Measurements from ENCODE around the gene ZNF677. TPM values are rescaled to one million over a fixed set of nuclear protein-coding genes. Genes with fewer than 3 reads are reported as not detected.
"Not testable (repeated sequence)": the region's sequence is repeated elsewhere in the genome, so short reads cannot be mapped to it uniquely, and the experiment has no call there.

ZNF677 gene
- 27.5 TPM for total RNA-seq

- peak; percentile 83 for DNase-seq
These were observed at the start of gene ZNF677 for GRCh38 chr19:53254411-53255341. TSS of gene ZNF677 (minus strand) at chr19:53254873. CDS start at chr19:53251550, 3,323 bp downstream.

- DNase-seq, result not testable (repeated sequence)
These were observed 46.7 kb upstream of the ZNF677 start for GRCh38 chr19:53301341-53301740.

GRCh38 chr19:53294786-53295441 is 40.2 kb upstream of the ZNF677 start:
- DNase-seq, result no peak

DNA sequence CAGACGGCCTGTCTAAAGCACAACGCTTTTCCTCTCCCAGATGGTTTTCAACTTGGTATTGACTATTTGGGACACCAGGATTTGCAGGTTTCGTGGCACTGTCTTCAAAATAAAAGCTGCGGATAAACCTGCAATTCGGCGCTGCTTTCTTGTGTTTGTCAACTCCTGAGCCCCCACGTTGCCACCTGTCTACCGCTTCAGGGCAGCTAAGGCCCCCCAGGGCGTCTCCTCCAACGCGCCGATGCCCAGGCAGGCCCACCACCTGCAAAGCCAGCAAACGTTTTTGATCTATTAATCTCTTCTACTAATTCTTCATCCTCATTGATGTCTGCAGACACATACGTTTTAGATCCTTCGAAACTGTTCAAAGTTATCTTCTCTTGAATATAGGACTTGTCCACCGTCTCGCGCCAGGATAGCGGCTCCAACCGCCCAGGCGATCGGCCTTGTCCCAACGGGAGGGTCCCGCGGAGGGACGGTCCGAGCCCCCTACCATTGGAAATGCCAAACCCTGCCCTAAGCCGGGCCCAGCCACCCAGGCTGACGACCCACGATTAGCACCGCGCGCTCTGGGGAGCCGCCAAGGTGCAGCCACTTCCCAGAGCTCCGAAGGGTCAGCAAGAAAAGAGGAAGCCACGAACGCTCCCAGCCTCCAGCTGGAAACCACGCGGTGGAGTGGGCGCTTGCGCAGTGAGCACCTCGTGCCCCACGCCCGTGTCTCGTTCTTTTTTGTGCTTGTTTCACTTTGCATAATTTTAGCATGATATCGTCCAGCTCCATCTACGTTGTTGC is 36.3 kb upstream of the ZNF677 start:
- DNase-seq, result no peak

DNA sequence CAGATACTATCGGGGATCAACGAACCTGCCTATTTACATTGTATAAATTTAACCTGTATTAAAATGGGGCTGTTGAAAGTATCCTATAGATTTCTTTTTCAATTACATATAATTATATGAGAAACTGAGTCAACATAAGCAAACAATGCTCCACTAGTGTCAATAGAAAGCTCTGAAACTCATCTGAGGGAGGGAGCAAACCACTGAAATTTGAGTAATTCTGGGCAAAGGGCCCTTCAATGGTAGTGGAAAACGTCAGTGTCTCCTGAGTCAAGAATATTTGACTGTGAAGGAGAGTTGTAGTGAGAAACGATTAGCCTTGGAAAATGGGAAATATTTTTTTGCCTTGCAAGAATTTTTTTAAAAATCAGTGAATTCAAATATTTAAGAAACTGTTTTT is 30.4 kb upstream of the ZNF677 start:
- no peak for DNase-seq

DNA sequence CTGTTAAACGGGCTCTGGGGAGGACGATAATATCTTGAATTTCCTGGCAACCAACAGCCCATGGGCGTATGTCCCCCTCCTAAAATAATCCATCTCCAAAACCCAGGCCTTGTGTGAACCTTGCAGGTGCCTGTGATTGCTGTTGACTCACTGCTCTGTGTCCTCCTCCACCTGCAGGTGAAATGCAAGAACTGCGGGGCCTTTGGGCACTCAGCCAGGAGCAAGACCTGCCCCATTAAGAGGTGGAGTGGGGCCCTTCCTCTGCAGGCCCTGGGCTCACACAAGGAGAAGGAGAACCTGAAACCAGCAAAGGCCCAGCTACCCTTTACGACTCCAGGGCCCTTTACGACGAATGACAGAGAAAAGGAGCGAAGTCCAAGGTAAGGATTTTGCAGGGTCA is 27.3 kb upstream of the ZNF677 start:
- DNase-seq, result not testable (repeated sequence)

- DNase-seq, result no peak
These were observed 20.8 kb upstream of the ZNF677 start for GRCh38 chr19:53275480-53275879.

- DNase-seq, result no peak
These were observed 17.4 kb upstream of the ZNF677 start for GRCh38 chr19:53272044-53272443.

DNA sequence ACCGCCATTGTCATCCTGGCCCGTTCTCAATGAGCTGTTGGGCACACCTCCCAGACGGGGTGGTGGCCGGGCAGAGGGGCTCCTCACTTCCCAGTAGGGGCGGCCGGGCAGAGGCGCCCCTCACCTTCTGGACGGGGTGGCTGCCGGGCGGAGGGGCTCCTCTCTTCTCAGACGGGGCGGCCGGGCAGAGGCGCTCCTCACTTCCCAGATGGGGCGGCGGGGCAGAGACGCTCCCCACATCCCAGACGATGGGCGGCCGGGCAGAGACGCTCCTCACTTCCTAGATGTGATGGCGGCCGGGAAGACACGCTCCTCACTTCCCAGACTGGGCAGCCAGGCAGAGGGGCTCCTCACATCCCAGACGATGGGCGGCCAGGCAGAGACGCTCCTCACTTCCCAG is 15.2 kb upstream of the ZNF677 start:
- DNase-seq, result not testable (repeated sequence)

GRCh38 chr19:53267623-53268022 is 12.9 kb upstream of the ZNF677 start, which contains the start of gene VN1R4:
TSS of gene VN1R4 (minus strand) at chr19:53267723. CDS start at chr19:53267665, 58 bp downstream.
- not testable (repeated sequence) for DNase-seq

DNA sequence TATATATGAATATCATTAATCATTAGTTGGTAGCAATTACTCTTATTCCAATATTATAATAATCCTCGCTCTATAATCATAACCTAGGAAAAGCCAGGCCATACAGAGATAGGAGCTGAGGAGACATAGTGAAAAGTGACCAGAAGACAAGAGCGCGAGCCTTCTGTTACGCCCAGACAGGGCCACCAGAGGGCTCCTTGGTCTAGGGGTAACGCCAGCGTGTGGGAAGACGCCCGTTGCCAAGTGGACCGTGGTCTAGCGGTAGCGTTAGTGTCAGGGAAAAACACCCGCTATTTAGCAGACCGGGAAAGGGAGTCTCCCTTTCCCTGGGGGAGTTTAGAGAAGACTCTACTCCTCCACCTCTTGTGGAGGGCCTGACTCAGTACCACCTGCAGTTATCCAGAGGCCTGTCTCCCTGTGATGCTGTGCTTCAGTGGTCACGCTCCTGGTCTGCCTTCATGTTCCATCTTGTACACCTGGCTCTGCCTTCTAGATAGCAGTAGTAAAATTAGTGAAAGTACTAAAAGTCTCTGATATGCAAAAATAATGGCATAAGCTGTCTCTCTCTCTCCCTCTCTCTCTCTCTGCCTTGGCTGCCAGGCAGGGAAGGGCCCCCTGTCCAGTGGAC is 3.2 kb upstream of the ZNF677 start, which contains the start of gene VN1R2:
Gene VN1R2 (plus strand): TSS at position 578 of the 628 bp plus-strand sequence. CDS start 84 bp downstream, outside the sequence.
- not testable (repeated sequence) for DNase-seq

DNA sequence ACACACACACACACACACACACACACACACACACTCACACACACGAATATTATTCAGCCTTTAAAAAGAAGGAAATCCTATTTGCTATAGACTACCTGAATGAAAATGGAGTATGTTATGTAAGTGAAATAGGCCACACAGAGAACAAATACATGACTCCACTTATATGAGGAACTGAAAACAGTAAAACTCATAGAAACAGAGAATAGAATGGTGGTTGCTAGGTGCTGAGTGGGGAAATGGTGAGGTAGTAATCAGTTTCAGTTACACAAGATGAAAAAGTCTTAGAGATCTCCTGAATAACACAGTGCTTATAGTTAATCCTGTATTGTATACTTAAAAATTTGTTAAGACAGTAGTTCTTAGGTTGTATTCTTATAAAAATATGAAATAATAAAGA is 8.2 kb downstream of the ZNF677 start:
- no peak for DNase-seq

- no peak for DNase-seq
These were observed 17.4 kb downstream of the ZNF677 start for GRCh38 chr19:53237114-53237777.

DNA sequence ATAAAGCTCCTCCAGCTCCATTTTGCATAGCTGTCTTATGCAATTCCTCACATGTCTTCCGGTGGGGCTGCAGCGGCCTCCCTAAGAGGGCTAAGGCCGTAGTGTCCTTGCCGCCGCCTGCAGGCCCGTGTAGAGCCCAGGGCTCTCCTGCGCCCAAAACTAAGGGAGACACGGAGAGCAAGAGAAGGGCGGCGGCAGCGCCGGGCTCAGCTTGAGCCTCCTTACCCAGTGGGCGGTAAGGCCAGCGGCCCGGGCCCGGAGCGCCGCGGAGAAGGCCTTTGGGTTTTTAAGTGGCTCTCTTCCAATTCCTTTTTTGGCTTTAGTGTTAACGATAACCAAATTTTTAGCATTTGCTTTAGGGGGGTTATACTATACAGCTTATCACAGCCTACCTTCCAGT is 30.1 kb downstream of the ZNF677 start:
- DNase-seq, result no peak

DNA sequence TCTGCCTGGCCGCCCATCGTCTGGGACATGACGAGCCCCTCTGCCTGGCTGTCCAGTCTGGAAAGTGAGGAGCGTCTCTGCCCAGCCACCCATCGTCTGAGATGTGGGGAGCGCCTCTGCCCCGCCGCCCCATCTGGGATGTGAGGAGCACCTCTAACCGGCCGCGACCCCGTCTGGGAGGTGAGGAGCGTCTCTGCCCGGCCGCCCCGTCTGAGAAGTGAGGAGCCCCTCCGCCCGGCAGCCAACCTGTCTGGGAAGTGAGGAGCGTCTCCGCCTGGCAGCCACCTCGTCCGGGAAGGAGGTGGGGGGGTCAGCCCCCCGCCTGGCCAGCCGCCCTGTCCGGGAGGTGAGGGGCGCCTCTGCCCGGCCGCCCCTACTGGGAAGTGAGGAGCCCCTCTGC is 32.0 kb downstream of the ZNF677 start:
- DNase-seq, result not testable (repeated sequence)

GRCh38 chr19:53212703-53213320 is 41.9 kb downstream of the ZNF677 start:
- DNase-seq, result no peak

DNA sequence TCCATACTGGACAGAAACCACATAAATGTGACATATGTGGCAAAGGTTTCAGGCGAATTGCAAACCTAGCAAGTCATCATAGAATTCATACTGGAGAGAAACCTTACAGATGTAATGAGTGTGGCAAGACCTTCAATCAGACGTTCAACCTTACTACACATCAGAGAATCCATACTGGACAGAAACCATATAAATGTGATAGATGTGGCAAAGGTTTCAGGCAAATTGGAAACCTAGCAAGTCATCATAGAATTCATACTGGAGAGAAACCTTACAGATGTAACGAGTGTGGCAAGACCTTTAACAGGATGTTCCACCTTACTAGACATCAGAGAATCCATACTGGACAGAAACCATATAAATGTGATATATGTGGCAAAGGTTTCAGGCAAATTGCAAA is 43.1 kb downstream of the ZNF677 start:
- not testable (repeated sequence) for DNase-seq

DNA sequence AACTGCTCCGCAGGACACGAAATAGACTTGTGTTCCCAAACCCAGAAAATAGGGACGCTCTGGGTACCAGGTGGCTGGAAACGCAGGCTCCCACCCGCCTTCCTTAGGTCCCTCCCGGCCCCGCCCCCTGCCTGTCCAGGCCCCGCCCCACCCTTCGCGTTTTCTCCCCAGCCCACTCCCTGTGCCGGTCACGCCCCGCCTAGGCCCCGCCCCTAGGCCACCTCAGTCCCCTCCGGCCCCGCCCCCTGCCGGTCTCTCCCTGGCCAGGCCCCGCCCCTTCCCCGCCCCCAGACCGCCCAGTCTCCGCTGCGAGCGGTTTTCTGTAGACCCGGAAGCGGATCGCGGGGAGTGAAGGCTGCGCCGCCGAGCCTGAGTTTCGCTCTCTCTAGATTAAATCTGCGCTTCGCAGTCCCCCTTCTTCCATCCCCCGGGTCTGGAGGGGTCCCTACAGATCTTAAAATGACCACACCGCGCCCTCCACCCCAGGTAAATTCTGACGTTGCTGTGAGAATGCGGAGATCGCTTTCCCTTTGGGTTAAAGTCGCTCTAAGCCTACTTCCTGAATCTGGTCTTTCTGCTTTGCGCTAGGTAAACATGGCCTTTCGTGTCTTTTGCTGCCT is 57.8 kb downstream of the ZNF677 start:
- peak; percentile 94 for DNase-seq

DNA sequence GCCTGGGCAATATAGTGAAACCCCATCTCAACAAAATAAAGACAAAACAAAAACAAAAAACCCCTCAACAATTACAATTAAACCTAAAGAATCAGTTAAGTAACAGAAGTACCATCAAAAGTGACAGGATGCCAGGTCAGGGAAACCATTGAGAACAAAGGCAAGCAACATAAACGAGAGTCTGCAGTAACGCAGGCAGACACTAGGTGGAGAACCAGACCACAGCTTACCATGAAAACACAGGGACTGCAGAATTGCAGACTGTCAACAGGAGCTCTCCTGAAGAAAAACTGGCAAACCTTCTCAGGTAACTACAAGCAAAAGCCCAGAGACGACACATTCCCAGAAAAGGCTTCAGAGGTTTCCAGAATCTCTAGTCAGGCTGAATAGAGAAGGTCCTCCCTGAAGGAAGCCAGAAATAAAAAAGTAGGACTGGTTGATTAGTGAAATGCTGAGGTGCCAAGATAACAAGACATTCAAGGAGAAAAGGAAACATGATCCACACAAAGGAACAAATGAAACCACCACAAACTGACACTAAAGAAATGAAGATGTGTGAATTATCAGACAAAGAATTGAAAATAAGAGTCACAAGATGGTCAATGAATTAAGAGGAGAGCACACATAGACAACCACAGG is 59.3 kb downstream of the ZNF677 start:
- peak; percentile 77 for DNase-seq
